Measurements from ENCODE around the gene INPP5A.

Gene INPP5A

GRCh38 chr10:132634241-132634946 lies 96.8 kb downstream of the INPP5A start:
- DNase-seq, result no peak

DNA sequence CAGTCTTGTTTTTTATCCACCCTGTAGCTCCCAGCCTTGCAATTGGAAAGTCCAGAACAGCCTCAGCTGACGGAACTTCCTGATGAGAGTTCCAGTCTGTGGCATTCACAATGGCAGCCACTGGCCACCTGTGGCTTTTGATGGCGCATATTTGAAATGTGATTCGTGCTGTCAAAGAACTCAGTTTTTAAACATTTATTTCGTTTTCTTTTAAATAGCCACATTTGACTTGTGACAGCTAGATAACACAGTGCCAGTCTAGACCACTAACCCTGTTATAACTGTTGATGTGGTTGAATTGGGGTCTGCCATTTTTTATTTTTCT lies 97.3 kb downstream of the INPP5A start:
- DNase-seq, result no peak

DNA sequence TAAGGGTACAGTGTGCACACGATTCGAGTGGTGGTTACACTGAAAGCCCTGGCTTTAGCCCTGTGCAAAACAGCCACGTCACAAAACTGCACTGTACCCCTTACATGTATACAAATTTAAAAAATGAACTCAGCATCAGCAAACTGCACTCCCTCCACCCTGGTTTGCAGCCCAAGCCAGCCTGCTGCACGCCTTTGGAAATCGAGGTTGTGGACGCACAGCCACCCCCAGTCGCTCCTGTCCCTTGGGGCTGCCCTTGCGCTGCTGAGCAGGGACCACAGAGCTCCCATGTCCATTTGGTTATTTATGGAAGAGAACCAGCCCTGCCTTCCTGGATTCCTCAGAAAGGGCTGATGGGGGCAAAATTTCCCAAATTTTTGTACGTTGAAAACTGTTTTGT lies 98.8 kb downstream of the INPP5A start:
- DNase-seq, result no peak

DNA sequence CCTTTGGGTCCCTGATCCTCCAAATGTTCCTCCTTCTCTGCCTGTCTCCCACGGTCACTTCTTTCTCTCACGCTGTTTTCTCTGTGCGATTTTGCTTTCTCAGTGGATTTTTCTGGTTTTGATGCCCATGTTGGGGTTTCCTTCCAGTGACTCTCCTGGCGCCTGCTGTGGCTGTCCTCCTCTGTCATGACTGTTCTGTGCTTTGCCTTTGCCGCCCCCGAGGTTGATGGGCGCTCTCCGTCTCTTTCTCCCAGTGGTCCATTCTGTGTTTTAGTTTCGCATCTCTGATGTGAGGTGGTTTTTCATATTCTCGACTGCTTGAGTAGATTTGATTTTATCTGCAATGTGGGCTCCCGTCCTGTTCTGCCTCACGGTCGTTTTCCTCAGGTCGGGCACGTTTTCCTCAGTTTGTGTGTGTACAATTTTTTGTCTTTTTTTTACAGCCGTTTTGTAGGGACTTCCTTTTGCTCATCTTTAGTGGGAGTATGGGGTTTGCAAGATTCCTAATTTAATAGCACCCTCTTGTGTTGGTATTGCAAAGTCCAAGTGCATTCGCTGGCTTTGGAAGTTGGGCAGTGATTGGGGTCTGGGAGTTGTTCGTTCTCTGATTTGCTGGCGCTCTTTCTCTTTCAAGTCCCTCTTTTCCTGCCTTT lies 100.0 kb downstream of the INPP5A start:
- peak; percentile 50 for DNase-seq

DNA sequence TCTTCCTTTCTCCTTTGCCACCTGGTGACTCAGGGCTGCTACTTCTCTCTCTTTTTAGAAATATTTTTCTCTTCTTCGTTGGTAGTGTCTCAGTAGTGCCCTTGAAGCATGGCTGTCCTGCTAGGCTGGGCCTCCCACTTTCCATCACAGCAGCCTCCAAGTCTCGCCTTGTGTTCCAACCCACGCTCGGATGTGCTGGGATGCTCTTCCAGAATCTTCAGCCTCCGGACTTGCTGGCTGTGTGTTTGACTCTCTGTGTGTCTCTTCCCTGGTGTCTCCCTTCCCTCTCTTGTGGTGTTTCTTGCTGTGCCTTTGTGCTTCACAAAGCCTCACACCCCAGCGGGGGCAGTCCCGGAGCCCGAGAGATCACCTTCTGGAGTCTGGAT lies 100.5 kb downstream of the INPP5A start:
- no peak for DNase-seq

DNA sequence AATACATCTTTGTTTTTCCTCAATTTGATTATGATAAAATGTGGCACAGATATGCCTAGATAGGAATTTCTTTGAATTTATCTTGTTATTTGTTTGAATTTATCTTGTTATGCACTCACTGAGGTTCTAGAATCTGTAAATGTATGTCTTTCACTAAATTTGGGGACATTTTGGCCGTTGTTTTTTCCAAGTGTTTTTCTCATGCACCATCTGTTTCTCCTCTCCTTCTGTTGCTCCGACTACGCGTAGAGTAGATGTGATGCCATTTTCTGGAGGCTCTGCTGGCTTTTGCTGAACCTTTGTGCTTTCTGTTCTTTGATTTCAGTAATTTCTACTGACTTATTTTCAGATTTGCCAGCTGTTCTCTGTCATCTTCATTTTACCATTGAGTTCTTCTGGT lies 101.9 kb downstream of the INPP5A start:
- DNase-seq, result no peak

- no peak for DNase-seq
Observed at GRCh38 chr10:132640326-132641125, 102.9 kb downstream of the INPP5A start.

GRCh38 chr10:132641401-132641800 lies 103.8 kb downstream of the INPP5A start:
- no peak for DNase-seq

DNA sequence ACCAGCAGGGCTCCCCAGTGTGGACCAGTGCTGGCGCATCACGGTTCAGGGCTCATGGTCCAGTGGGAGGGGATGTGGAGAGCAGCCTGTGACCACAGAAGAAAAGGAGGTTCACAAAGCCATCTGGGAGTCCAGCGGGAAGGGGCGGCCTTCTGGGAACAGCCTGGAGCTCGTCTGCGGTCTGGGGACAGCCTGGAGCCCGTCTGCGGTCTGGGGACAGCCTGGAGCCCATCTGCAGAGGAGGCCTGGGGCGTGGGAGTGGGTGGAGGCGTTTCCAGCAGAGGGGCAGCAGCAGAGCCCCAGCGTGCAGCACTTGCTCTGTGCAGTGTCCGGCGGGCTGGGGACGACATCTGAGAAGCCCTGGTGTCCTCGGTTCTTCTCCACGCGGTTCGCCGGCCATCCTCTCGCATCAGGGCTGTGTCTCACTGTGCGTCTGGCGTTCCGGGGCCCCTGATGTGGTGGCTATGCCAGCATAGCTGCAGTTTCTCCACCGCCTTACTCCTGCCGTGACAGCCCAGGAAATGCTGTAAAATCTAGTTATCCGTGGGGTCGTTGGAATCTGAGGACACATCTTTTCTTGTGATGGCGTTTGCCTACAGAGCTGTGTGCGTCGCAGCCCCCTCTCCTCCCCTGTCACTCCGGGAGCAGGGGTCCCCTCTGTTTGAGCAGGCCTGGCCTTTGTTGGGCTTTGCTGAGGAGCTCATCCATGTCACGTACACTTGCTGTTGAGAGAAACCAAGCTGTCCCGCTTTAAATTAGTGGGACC lies 104.6 kb downstream of the INPP5A start:
- no peak for DNase-seq

GRCh38 chr10:132642732-132643008 lies 105.1 kb downstream of the INPP5A start:
- DNase-seq, result no peak

GRCh38 chr10:132643709-132644526 lies 106.3 kb downstream of the INPP5A start:
- DNase-seq, result no peak

- DNase-seq, result no peak
Observed at GRCh38 chr10:132644527-132645246, 107.1 kb downstream of the INPP5A start.

- no peak for DNase-seq
Observed at GRCh38 chr10:132645247-132645530, 107.6 kb downstream of the INPP5A start.

DNA sequence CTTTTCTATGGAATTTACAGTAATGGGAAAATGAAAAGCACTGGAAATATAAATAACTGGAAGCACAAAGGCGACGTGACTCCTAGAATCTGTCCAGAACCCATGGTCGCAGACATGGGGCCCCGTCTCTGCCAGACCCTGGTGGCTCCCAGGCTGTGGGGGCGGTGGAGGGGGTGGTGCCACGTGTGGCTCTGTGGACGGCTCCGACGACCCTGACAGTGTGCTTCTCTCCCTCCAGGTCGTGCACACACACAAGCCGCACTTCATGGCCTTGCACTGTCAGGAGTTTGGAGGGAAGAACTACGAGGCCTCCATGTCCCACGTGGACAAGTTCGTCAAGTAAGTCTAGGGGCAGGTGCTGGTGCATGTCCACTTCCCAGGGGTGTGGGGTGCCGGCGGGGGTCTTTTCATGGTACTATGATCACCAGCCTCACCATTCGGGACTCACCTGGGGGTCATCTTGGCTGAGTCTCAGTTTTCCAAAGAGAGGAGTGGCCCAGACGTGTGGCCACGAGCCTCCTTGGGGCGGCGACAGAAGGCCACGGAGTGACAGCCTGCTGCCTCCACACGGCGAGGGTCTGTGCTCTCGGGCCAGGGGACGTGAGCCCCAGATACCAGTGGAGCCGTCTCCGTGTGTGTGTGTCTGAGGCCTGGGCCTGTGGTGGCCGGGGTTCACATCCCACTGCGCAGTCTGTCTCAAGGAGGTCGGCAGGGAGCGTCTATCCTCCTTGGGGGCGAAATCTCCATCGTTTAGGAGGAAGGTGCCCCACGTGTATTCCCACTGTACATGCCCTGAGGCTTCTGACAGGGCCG lies 108.2 kb downstream of the INPP5A start:
- no peak for DNase-seq

- no peak for DNase-seq
Observed at GRCh38 chr10:132646443-132647097, 109.0 kb downstream of the INPP5A start.

- DNase-seq, result no peak
Observed at GRCh38 chr10:132647424-132647823, 109.8 kb downstream of the INPP5A start.

GRCh38 chr10:132648072-132648850 lies 110.7 kb downstream of the INPP5A start:
- DNase-seq, result no peak

DNA sequence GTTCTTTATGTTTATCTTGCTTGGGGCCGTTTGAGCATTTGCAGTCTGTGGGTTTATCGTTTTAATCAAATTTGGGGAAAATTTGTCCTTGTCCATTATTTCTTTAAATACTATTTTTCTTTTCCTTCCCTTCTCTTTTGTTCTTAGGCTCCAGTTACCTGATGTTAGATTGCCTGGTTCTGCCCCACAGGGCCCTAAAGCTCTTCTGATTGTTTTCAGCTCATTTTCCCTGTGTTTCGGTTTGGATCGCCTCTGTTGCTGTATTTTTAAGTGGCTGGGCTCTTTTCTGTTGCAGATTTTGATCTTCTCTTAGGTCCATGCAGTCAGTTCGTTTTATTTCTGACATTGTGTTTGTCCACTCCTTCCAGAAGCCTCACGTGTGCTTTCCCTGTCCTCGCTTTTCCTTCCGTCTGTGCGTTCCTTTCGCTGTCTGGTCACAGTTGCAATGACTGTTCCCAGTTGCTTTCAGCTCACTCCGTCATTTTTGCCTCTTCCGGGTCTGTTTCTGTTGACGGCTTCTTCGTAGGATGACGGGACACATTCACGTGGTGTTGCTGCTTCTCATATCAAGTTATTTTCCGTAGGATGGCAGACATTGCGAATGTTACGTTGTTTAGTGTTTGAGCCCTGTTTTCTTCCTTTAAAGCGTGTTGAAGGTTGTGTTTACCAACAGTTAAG lies 111.4 kb downstream of the INPP5A start:
- DNase-seq, result no peak

DNA sequence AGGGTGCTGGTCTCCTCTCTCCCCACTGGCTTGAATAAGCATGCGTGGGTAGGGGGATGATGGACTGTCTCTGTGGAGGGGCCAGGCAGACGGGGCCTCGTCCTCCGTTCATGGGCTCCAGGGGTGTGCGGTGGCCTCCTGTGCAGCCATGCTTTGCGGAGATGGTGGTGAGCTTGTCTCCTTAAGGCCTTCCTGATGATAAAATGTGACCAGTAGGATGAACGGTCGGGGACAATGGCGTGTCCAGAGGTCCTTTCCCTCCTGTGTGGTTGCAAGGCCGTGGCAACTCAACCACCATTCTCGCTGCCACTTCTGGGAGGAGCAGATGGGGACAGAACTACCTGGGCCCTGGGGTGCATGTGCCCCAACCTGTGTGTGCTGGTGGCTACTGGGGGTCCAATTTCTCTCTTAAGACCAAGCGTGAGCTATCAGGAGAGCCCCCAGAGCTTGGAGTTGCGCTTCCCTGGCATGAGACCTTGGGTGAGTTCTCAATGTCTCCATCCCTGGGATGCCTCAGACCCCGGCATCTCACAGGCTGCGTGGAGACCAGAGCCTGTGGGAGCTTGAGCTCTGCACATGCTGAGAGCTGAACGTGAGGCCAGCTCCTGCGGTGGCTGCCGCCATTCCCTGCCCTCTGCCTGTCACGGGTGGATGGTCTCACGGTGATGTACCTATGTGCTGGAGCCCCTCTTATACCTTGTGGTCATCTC lies 112.2 kb downstream of the INPP5A start:
- DNase-seq, result no peak

Data from NCI-H2227 treated with DMSO at 0.1 percent for 48 hours (cell line).